Muscle layer of colon (tissue), 2 donors: Measurements from ENCODE around the gene SORBS1.

Experiments
- H3K27ac ChIP-seq: one replicate; pipeline ENCODE4 v1.7.0; 2013; ENCODE audit warnings: low read depth, mild to moderate bottlenecking, low read length, moderate library complexity
- H3K27me3 ChIP-seq, 2 donors: one replicate each; pipeline ENCODE4 v1.7.0; 2013; ENCODE audit warnings: low read length in 2 of 2, mild to moderate bottlenecking in 2 of 2; ENCODE audit not compliant: insufficient read depth in 2 of 2, control insufficient read depth in 1 of 2
- H3K36me3 ChIP-seq: one replicate; pipeline ENCODE4 v1.7.0; 2013; ENCODE audit warnings: mild to moderate bottlenecking, low read length; ENCODE audit not compliant: insufficient read depth
- H3K4me1 ChIP-seq: one replicate; pipeline ENCODE4 v1.7.0; 2013; ENCODE audit warnings: mild to moderate bottlenecking, low read length; ENCODE audit not compliant: insufficient read depth
- H3K4me3 ChIP-seq, 2 donors: one replicate each; pipeline ENCODE4 v1.7.0; 2013; ENCODE audit warnings: low read length in 2 of 2, low read depth in 1 of 2, mild to moderate bottlenecking in 1 of 2, moderate library complexity in 1 of 2
- H3K9ac ChIP-seq: one replicate; pipeline ENCODE4 v1.7.0; 2013; ENCODE audit warnings: low read length
- H3K9me3 ChIP-seq: one replicate; pipeline ENCODE4 v1.7.0; 2013; ENCODE audit warnings: mild to moderate bottlenecking, low read length
- donor health status: abdominal sarcoma.
- donor health status: Adenocarcinoma of cecum.

The SORBS1 gene

GRCh38 chr10:95413588-95413987, 147.6 kb downstream of the SORBS1 start:
- H3K27me3 ChIP-seq = no peaks in the 10 kb centered on the region
- no peak overlapping the region for H3K4me3 ChIP-seq
- peaks cover 63% of the 10 kb centered on the region for H3K4me1 ChIP-seq
- peak overlapping the region; percentile 56 for H3K27ac ChIP-seq
- H3K9me3 ChIP-seq = no peaks in the 10 kb centered on the region
- peaks cover 61% of the 10 kb centered on the region for H3K36me3 ChIP-seq
- peak overlapping the region; percentile 6 for H3K9ac ChIP-seq

GRCh38 chr10:95411635-95412034, 149.5 kb downstream of the SORBS1 start:
- Histone ChIP-seq H3K4me3 (no peak overlapping the region), H3K27ac (no peak overlapping the region), H3K9me3 (no peaks in the 10 kb centered on the region), H3K27me3 (no peaks in the 10 kb centered on the region), H3K9ac (no peak overlapping the region), H3K4me1 (peaks cover 75% of the 10 kb centered on the region), H3K36me3 (peaks cover 71% of the 10 kb centered on the region)

GRCh38 chr10:95408983-95409873, 151.9 kb downstream of the SORBS1 start:
- Histone ChIP-seq H3K4me3 (no peak overlapping the region), H3K4me1 (peaks cover 67% of the 10 kb centered on the region), H3K9me3 (no peaks in the 10 kb centered on the region), H3K36me3 (peaks cover 83% of the 10 kb centered on the region), H3K27me3 (no peaks in the 10 kb centered on the region), H3K27ac (peak overlapping the region; percentile 72), H3K9ac (peak overlapping the region; percentile 19)

GRCh38 chr10:95408148-95408960, 152.8 kb downstream of the SORBS1 start:
- Histone ChIP-seq H3K27me3 (no peaks in the 10 kb centered on the region), H3K9ac (peak overlapping the region; percentile 41), H3K4me3 (no peak overlapping the region), H3K4me1 (peaks cover 61% of the 10 kb centered on the region), H3K9me3 (no peaks in the 10 kb centered on the region), H3K27ac (peak overlapping the region; percentile 72), H3K36me3 (peaks cover 84% of the 10 kb centered on the region)

- peak overlapping the region; percentile 46 for H3K27ac ChIP-seq
- no peaks in the 10 kb centered on the region for H3K27me3 ChIP-seq
- H3K36me3 ChIP-seq = peaks cover 76% of the 10 kb centered on the region
- H3K9me3 ChIP-seq = no peaks in the 10 kb centered on the region
- peaks cover 59% of the 10 kb centered on the region for H3K4me1 ChIP-seq
- no peak overlapping the region for H3K4me3 ChIP-seq
- H3K9ac ChIP-seq = no peak overlapping the region
Observed at GRCh38 chr10:95407546-95407945, 153.6 kb downstream of the SORBS1 start.

GRCh38 chr10:95406651-95407280, 154.4 kb downstream of the SORBS1 start:
- Histone ChIP-seq H3K9ac (no peak overlapping the region), H3K4me3 (no peak overlapping the region), H3K27ac (peak overlapping the region; percentile 57), H3K27me3 (no peaks in the 10 kb centered on the region), H3K9me3 (no peaks in the 10 kb centered on the region), H3K4me1 (peaks cover 64% of the 10 kb centered on the region), H3K36me3 (peaks cover 77% of the 10 kb centered on the region)

- no peak overlapping the region for H3K9ac ChIP-seq
- no peak overlapping the region for H3K4me3 ChIP-seq
- H3K27me3 ChIP-seq = no peaks in the 10 kb centered on the region
- H3K9me3 ChIP-seq = no peaks in the 10 kb centered on the region
- peaks cover 73% of the 10 kb centered on the region for H3K4me1 ChIP-seq
- no peak overlapping the region for H3K27ac ChIP-seq
- H3K36me3 ChIP-seq = peaks cover 79% of the 10 kb centered on the region
Observed at GRCh38 chr10:95405655-95406054, 155.5 kb downstream of the SORBS1 start.

- peaks cover 80% of the 10 kb centered on the region for H3K4me1 ChIP-seq
- no peak overlapping the region for H3K9ac ChIP-seq
- H3K36me3 ChIP-seq = peaks cover 77% of the 10 kb centered on the region
- no peaks in the 10 kb centered on the region for H3K9me3 ChIP-seq
- H3K4me3 ChIP-seq = no peak overlapping the region
- H3K27me3 ChIP-seq = no peaks in the 10 kb centered on the region
- no peak overlapping the region for H3K27ac ChIP-seq
Observed at GRCh38 chr10:95404864-95405263, 156.3 kb downstream of the SORBS1 start.

GRCh38 chr10:95404462-95404858, 156.7 kb downstream of the SORBS1 start:
- H3K4me1 ChIP-seq = peaks cover 80% of the 10 kb centered on the region
- no peaks in the 10 kb centered on the region for H3K9me3 ChIP-seq
- H3K27ac ChIP-seq = no peak overlapping the region
- no peak overlapping the region for H3K4me3 ChIP-seq
- peaks cover 73% of the 10 kb centered on the region for H3K36me3 ChIP-seq
- no peak overlapping the region for H3K9ac ChIP-seq
- no peaks in the 10 kb centered on the region for H3K27me3 ChIP-seq

GRCh38 chr10:95403700-95404461, 157.3 kb downstream of the SORBS1 start:
- Histone ChIP-seq H3K9me3 (no peaks in the 10 kb centered on the region), H3K9ac (no peak overlapping the region), H3K4me3 (no peak overlapping the region), H3K27me3 (no peaks in the 10 kb centered on the region), H3K4me1 (peaks cover 80% of the 10 kb centered on the region), H3K36me3 (peaks cover 73% of the 10 kb centered on the region), H3K27ac (no peak overlapping the region)
